AG09309 (cell line): Measurements from ENCODE around the gene LURAP1L.
"Not testable (repeated sequence)": the region's sequence is repeated elsewhere in the genome, so short reads cannot be mapped to it uniquely, and the experiment has no call there.

Experiments used
- DNase-seq: peaks from one replicate; pipeline ENCODE4 v3.0.0-alpha.2; 2010; ENCODE audit warnings: low read depth
- H3K4me3 ChIP-seq: 2 replicates; pipeline ENCODE4 v1.5.1; 2011; ENCODE audit warnings: mild to moderate bottlenecking, low read depth, low read length, moderate library complexity; ENCODE audit not compliant: control insufficient read depth
- TF ChIP-seq, protein P1 (sequence below): IDR thresholded peaks from 2 replicates; pipeline ENCODE4 v1.5.1; 2011; ENCODE audit warnings: mild to moderate bottlenecking, low read depth, low read length, inconsistent platforms; ENCODE audit not compliant: insufficient read depth, control insufficient read depth; ENCODE audit errors: missing control alignments

The LURAP1L gene

DNA sequence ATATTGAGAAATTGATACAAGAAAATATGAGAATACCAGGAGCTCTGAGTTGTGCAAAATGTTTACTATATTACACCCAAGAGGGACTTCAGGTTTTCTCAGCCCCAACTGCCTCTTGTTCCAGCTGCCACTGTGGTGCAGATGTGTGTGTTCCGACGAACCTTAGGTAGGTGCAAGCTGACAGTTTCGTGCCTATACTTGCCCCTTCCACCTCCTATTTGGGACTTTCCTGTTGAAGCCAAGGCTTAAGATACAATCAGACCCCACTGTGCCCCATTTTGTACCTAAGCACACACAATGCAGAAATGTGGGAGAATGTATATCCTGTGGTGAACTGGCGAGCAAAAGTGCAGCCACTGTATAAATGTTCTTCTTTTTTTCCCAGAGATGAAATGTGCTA, 80.2 kb downstream of the LURAP1L start:
- no peak for DNase-seq
- TF ChIP-seq, protein P1, sequence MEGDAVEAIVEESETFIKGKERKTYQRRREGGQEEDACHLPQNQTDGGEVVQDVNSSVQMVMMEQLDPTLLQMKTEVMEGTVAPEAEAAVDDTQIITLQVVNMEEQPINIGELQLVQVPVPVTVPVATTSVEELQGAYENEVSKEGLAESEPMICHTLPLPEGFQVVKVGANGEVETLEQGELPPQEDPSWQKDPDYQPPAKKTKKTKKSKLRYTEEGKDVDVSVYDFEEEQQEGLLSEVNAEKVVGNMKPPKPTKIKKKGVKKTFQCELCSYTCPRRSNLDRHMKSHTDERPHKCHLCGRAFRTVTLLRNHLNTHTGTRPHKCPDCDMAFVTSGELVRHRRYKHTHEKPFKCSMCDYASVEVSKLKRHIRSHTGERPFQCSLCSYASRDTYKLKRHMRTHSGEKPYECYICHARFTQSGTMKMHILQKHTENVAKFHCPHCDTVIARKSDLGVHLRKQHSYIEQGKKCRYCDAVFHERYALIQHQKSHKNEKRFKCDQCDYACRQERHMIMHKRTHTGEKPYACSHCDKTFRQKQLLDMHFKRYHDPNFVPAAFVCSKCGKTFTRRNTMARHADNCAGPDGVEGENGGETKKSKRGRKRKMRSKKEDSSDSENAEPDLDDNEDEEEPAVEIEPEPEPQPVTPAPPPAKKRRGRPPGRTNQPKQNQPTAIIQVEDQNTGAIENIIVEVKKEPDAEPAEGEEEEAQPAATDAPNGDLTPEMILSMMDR = no peak
- H3K4me3 ChIP-seq = no peak overlapping the region

DNA sequence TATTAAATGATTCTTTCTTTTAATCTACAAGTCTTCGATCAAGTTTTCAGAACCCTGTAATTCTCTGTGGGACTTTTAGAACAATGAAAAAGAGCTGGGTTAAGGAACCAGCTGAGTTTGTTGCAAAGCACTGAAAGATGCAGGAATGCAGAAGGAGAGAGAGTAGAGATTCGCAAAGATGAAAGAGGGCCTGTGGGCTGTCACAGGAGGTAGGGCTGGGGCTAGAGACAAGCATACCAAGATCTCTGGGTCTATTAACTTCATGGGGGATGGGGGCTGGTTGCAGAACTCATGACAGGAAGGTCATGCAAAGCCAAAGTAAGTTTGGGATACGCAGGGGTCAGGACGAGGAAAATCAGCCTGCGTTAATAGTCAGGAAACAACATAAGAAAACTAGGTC, 81.8 kb downstream of the LURAP1L start:
- TF ChIP-seq, protein P1 = no peak
- DNase-seq = no peak
- H3K4me3 ChIP-seq = no peak overlapping the region

DNA sequence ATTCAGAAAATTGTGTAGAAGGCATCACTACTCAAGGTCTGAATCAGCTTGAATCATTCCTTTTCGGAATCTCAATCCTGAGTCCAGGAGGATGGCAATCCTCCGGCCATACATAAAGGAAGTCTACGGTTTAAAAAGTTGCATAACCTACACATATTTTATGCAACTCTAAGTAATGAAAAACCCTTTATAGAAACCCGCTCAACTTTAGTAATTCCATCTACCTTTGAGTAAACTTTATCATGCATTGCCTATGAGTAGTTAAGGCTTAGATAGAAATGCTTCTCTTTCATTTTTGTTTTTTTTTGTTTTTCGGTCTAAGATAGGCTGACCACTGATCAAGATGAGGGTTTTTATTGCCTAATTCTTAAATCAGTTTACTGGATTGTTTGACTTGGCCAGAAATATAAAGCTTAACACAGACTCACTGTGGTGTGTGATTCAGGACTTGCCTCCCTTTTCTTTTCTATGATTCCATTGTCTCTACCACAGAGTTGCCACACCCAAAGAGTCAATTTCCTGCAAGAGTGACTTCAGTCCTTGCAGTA, 85.0 kb downstream of the LURAP1L start:
- DNase-seq = peak; percentile 82
- TF ChIP-seq, protein P1 = no peak

DNA sequence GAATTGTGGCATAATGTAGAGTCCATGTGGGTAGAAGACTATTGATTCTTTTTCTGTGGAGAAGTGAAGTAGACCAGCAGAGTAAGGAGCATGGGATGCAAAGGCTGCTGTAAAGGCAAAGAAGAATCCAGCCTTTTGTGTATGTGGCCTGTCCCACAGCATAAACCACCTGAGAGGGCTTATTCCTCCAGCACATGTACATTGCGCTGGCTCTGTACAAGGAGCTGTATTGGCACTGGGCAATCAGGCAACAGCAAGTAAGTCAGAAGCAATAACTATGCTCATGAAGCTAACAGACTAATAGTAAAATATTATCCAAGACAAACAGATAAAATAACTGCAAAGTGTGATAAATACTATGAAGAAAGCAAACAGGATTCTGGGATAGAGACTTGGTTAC, 86.2 kb downstream of the LURAP1L start:
- DNase-seq = no peak
- TF ChIP-seq, protein P1 = no peak
- no peak overlapping the region for H3K4me3 ChIP-seq

More for the DNA sequence above, 85.0 kb downstream of the LURAP1L start:
- peak overlapping the region; percentile 20 for H3K4me3 ChIP-seq

DNA sequence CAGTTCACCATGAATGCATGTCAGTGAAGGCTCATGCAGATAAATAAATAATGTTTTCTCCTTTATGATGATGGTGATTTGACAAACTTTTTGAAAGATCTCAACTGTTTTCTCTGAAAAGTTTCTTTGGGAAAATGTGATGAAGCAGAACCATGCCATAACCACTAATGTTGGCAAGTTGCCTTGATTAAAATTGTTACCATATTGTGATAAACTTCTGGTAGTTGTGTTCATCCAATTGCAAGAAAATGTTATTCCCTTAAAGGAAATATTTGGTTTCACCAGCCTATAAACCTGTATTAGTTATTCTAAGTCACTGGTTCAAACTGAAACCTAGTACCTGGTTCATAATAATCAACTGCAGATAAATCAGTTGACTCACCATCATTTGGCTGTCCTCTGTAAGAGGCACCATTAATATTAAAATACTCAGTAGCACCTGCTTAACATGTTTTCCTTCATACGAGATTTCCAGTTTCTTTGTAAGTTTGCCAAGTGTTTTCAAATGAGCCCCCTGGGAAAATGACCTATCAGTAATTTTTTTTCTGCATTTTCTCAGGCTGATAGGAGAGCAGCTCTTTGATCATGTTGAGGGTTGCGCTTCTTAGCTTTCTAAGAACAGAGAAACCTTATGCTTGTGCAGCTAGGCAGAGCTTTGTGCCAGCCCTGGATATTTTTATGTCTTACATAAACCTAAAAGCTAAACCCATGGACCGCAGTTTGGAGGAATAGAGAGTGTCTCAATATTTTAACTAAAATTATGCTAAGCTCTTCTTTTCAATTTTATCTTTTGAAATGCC, 88.0 kb downstream of the LURAP1L start:
- TF ChIP-seq, protein P1 = no peak
- peak; percentile 35 for DNase-seq
- no peak overlapping the region for H3K4me3 ChIP-seq

DNA sequence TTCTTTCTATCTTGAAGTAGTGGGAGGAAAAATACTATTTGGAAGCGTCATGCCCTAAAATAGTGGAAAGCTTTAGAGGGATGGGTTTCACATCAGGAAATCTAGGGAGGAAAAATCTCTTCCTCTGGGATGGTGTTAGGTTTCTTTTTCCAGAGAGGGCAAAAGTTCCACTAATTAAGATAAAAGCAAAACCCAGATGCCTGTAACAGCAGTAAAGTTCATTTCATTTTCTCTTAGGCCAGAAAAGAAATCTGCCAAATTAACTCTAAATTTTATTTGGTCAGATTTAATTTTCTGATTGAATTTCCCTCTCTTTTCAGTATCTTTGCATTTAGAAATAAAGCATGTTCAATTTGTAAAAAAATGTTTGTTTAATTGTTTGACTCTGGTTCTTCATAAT, 88.8 kb downstream of the LURAP1L start:
- H3K4me3 ChIP-seq = no peak overlapping the region
- no peak for DNase-seq
- TF ChIP-seq, protein P1 = no peak

DNA sequence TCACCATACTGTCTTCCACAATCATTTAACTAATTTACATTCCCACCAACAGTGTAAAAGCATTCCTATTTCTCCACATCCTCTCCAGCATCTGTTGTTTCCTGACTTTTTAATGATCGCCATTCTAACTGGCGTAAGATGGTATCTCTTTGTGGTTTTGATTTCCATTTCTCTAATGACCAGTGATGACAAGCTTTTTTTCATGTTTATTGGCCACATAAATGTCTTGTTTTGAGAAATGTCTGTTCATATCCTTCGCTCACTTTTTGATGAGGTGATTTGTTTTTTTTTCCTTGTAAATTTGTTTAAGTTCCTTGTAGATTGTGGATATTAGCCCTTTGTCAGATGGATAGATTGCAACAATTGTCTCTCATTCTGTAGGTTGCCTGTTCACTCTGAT, 90.6 kb downstream of the LURAP1L start:
- not testable (repeated sequence) for DNase-seq, H3K4me3 ChIP-seq
